Caki2 (cell line): Measurements from ENCODE around the gene IRF3. TPM values are rescaled to one million over a fixed set of nuclear protein-coding genes. Genes with fewer than 3 reads are reported as not detected.
"Not testable (repeated sequence)": the region's sequence is repeated elsewhere in the genome, so short reads cannot be mapped to it uniquely, and the experiment has no call there.

ENCODE experiments used
- DNase-seq: peaks from one replicate; pipeline ENCODE4 v3.0.0-alpha.2; 2015; ENCODE audit warnings: low read depth
- in situ Hi-C: cut with HindIII; loops from 2 replicates; pipeline ENCODE4 v1.10.0; 2016; ENCODE audit warnings: low sequenced_read_pairs, low pct_unique_long_range_greater_than_20kb, mixed read lengths
- total RNA-seq: library from RNA; depleted of rRNA; stranded (reverse); fragments of >200 nt; shearing (Covaris generic); gene quantifications from 2 replicates; pipeline ENCODE4 v1.2.3, GENCODE V29; 2014; ENCODE audit warnings: low replicate concordance

Gene IRF3
- total RNA-seq, 1 experiment from 2014 or later = 116 TPM

DNA sequence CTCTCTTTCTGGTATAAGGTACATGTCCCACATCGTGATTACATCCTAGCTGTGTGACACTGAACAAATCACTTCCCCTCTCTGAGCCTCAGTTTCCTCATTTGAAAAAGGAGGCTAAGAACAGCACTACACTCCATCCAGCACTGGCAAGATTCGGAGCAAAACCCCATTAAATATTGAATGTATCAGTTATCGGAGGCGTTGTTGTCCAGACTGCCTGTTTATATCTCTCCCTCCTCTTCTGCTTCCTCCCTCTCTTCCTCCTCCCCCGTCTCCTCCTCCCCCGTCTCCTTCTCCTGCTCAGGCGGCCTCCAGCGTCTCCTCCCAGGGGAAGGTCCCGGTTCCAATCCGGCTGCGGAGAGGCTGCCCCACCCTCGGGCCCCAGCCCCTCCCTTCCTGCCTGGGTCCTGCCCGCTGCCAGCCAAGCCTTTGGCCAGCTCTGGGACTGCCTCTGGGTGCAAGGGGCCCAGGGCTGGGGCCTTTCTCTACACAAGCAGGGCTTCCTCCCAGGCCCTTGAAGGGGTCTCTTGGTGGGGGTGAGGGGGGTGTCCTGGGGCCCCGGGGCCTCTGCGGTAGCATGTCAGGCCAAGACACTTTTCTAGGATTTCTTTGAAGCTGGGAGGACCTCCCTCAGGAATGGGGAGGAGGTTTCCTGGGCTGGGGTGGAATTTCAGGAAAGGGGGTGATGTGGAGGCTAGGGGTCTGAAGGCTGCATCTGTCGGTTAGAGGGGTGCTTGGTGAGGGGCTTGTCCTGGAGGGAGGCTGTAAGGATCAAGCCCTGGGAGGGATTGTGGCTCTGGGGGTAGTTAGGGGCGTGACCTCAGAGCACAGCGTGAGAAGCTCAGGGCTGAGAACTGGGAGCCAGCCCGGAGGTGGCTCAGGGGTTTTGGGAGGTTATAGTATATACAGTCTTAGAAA is 27.6 kb downstream of the IRF3 start:
- DNase-seq = peak; percentile 79
- in situ Hi-C loops = no loop called here

DNA sequence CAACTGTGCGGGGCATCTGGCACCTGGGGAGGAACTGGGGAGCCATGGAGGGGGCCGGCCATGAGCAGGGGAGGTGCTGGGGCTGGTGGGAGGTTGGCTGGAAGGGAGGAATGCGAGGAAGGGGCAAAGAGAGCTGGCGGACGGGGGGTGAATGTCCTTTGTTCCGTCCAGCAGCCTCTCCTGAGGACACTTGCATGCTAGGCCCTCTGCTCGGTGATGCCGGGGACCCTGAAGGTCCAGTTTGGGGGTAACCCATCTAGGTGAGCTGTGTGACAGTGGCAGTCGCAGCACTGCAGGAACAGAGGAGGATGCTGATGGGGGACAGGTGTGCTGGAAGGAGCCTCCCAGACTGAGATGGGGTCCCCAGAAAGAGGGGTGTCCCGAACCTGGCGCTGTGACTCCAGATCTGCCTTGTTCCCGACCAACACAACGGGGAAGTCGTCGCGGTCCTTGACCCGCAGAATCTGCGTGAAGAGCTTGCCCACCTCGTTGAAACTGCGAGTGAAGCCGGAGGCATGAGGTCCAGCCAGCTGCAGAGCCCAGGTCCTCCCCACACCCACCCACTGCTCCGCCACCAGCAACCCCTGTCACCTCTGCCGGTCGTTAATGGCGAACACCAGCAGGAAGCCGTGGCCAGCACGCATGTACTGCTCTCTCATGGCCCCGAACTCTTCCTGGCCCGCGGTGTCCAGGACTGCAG is 29.3 kb downstream of the IRF3 start:
- in situ Hi-C loops = no loop called here
- DNase-seq = no peak

DNA sequence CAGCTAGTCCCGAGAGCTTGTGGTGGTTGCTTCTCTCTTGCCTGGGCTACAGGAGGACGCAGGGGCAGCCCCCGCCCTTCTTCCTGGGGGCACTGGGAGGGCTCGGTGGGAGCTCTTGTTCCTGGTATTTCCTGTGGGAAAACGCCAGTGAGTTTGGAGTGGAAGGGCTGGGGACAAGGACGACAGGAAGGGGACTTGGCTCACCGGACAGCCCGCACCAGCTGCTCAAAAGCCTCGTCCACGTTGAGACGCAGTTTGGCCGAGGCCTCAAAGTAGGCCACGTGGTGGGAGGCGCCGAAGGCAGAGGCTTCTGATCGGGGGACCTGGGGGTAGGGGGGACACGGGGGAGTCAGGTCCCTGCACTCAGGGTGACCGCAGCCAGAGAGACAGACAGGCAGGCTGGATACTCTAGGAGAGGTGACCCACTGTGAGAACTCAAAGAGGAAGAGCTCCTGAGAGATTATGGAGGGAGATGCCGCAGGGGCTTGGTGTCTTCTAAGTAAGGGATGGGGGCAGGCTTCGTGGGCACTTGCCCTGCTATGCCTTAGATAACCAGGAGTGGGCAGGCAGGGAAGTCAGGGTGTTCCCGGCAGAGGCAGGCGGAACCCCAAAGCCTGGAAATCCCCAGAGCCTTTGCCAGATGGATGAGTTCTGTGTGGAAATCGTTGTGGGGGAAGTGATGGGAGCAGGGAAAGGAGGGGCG is 30.0 kb downstream of the IRF3 start:
- no peak for DNase-seq
- in situ Hi-C loops = no loop called here

DNA sequence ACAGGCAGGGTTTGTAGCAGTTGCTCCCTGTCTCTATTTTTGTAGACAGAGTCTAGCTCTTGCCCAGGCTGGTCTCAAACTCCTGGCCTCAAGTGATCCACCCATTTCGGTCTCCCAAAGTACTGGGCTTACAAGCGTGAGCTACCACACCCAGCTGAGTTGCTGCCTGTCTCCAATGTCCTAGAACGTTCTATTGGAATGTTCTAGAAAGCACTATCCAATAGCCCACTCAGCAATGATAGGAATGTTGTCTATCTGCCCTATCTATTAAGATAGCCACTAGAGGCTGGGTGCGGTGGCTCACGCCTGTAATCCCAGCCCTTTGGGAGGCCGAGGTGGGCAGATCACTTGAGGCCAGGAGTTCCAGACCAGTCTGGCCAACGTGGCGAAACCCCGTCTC is 32.4 kb downstream of the IRF3 start:
- in situ Hi-C loops, DNase-seq: not testable (repeated sequence)

DNA sequence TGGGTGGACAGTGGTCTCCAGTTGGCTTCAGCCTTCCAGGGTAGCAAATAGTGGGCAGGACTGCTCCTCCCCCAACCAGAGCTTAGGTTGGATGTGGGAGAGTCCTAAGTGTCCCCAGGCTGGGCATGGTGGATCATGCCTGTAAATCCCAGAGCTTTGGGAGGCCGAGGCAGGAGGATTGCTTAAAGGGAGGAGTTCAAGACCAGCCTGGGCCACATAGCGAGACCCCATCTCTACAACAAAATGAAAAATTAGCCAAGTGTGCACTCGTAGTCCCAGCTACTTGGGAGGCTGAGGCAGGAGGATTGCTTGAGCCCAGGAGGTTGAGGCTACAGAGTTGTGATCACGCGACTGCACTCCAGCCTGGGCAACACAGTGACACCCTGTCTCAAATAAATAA is 33.1 kb downstream of the IRF3 start:
- DNase-seq = no peak
- in situ Hi-C loops = no loop called here

DNA sequence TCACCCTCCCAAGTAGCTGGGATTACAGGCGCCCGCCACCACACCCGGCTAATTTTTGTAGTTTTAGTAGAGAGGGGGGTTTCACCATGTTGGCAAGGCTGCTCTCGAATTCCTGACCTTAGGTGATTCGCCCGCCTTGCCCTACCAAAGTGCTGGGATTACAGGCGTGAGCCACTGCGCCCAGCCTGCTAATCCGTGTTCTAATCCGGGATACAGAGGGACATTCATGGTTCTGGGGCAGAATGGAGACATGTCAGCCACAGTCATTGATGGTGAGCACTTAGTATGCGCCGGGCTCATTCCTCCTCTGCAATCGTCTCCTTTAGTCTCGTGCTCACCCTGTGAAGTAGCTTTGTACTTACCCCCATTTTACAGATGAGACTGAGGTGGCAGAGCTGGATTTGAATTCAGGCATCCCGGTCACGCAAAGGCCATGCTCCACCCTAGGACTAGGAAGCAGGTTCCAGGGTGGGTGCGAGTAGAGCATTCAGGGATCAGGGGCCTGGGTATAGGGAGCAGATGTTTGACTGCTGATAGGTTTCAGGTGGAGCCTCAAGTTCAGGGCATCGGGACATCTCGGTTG is 34.0 kb downstream of the IRF3 start:
- no peak for DNase-seq

DNA sequence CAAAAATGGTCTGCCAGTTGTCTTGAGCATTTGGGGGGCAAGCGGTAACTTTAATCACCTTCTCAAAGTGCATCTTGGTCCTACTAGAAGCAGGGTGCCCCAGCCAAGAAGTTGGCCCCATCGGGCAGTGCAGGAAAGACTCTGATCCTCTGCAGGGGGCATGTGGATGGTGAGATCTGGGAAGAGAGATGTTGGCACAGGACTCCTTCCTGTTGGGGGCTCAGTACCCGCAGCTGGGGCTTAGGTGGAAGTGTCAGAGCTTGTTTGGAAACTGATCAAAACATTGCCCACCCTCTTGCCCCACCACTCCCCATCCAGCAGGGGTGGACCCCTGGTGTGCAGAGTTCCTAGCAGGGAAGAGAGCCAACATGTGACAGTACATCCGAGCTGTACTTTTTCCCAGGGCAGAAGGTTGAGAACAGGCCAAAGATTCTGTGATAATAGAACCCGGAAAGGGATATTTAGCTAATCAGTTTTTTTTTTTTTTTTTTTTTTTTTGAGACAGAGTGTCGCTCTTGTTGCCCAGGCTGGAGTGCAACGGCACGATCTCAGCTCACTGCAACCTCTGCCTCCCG is 34.6 kb downstream of the IRF3 start:
- in situ Hi-C loops = no loop called here
- no peak for DNase-seq

More for the DNA sequence above, 34.0 kb downstream of the IRF3 start:
- in situ Hi-C loops = no loop called here

DNA sequence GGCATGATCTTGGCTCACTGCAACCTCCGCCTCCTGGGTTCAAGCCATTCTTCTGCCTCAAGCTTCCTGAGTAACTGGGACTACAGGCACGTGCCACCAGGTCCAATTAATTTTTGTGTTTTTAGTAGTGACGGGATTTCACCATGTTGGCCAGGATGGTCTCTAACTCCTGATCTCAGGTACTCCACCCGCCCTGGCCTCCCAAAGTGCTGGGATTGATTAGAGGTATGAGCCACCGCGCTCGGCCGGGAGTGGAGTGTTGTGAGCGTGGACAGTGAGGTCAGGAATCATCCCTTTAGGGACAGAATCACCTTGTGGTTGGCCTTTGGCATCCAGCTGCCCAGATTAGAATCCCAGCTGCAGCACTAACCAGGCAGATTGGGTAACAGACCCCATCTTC is 36.0 kb downstream of the IRF3 start:
- DNase-seq = no peak
- in situ Hi-C loops = no loop called here

DNA sequence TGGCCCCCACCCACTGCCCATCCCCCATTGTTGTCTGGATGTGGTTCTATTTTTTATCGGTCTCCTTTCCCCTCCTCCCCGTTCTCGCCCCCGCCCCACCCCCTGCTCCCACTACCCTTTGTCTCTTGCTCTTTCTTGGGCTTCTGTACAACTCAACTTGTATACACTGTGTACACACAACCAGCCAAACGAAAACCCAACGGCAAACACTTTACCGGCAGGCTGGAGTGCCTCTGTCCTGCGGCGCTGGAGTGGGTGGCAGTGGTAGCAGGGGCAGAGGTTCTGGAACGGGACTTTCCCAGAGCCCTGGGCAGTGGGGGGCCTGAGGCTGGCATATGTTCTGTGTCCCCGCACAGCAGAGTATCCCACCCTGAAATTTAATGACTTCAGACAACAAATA is 39.4 kb downstream of the IRF3 start:
- DNase-seq = no peak
- in situ Hi-C loops = no loop called here

DNA sequence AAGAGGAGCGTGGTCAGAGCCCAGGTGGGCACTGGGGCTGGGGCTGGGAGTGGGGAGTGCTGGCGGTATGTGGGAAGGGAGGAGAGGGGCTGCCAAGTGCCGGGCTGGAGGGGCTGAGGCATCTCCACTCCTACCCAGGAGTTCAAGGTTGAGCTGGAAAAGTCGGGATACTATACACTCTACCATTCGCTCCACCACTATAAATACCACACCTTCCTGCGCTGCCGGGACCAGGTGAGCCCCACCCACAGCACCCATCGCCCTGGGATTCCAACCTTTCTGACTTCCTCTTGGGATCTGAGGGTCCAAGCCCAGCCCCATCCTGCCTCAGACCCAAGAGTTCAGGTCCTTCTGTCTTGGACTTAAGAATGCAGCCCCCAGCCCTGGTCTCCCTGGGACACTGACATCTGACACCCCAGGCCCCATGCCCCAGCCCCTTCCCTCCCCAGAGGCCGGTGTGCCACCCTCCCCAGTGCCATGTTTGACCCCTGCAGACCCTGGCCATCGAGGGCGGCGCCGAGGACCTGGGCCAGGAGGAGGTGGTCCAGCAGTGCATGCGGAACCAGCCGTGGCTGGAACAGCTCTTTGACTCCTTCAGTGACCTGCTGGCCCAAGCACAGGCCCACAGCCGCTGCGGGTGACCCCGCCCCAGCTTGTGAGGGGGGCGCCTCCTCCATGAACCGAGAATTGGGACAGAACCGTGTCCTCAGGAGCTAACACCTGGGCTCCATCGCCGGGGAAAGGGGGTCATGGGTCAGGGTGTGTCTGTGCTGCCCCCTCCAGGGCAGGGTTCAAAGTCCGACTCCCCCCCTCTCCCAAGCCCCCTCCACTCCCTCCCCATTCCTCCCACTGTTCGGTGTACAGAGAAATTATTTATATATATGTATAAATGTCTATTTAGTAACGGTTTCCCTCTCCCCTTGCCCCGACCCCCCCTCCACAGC is 40.4 kb downstream of the IRF3 start:
- in situ Hi-C loops = no loop called here

DNA sequence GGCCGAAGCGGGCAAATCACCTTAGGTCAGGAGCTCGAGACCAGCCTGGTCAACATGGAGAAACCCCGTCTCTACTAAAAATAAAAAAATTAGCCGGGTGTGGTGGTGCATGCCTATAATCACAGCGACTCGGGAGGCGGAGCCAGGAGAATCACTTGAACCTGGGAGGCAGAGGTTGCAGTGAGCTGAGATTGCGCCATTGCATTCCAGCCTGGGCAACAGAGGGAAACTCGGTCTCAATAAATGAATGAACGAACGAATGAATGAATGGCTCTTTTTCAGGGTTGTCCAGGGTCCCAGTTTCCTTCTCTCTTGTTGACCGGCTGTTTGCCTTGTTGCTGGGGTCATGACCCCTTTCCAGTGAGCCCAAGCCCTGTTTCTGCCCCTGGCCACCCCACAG is 47.8 kb downstream of the IRF3 start:
- DNase-seq, in situ Hi-C loops: not testable (repeated sequence)

More for the DNA sequence above, 40.4 kb downstream of the IRF3 start:
- DNase-seq = no peak

DNA sequence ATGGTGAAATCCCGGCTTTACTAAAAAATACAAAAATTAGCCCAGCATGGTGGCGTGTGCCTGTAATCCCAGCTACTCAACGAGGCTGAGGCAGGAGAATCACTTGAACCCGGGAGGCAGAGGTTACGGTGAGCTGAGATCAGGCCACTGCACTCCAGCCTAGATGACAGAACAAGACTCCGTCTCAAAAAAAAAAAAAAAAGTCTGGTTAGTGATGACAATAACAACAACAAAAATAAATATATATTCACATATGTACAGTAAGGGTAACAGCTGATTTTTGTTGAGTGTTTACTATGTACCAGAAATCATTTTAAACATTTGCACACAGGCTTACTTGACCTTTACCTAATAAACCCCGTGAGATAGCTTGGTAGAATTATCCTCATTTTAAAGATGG is 48.7 kb downstream of the IRF3 start:
- DNase-seq = no peak
- in situ Hi-C loops = no loop called here

DNA sequence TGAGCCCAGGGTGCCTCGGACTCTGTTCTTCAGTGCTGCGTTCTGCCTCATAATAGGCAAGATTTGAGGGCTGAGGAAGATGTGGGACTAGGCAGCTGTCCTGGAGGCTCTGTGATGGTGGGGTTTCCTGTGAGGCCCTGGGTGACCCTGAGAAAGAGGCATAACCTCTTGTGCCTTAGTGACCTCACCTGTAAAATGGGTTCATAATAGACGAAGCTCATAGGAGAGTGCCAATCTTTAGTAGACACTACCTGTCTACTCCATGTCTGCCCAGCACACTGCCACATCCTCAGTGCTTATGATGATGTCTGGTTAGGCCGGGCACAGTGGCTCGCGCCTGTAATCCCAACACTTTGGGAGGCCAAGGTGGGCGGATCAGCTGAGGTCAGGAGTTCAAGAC is 49.1 kb downstream of the IRF3 start:
- no peak for DNase-seq
- in situ Hi-C loops = no loop called here

DNA sequence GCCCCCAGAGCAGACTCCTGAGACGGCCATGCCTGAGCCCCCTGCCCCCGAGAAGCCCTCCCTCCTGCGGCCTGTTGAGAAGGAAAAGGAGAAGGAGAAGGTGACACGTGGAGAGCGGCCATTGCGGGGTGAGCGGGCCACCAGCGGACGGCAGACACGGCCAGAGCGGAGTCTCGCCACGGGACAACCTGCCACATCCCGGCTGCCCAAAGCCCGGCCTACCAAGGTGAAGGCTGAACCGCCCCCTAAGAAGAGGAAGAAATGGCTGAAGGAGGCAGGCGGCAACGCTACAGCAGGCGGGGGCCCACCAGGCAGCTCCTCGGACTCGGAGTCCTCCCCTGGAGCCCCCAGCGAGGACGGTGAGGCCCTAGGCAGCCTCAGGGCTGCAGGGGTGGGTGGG is 49.8 kb downstream of the IRF3 start:
- in situ Hi-C loops = no loop called here
- DNase-seq = no peak

DNA sequence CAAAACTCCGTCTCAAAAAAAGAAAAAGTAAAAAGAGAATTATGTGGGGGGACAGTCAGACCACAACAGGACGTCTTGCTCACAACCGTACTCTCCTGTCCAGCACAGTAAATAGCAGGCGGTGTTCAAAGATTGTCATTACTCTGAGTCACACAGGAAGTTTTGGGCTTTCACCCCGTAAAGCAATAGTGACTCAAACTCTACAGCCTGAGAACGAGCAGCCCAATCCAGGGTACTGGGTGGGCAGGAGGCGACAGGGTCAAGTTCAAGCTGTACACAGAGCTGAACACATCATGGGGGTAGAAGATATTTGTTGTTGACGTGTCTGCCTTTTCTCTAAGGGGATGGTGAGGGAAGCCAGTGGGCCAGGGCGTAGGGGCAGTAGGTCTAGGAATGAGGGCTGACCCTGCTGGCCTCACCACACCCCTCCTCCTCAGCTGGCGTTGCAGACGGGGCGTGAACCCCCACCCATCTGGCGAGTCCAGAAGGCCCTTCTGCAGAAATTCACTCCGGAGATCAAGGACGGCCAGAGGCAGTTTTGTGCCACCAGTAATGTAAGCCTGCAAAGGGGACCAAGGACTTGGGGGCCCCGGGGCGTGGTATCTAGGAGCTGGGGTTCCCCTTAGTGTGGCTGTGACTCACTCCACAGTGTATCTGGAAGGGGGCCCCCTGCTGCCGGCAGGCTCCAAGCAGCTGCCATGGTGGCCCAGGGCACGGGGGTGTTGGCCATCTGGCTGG is 51.4 kb downstream of the IRF3 start:
- in situ Hi-C loops = no loop called here
- DNase-seq = peak; percentile 37

DNA sequence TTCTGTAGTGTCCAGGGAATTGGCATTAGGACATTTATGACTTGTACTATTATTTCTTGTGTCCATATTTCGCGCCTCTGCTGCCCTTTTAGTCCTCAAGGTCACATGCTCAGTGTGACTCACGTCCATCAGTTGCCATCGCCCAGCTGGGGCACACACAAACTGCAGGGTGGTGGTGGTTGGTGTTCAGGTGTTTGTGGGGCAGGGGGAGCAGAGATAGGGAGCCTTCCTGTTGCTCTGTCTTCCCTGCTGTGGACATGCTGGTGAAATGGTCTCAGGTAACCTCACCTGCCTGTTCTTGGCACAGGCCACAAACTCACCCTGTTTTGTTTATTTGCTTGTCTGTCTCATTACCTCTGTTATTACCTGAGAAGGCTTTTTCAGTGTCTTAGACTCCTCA is 52.3 kb downstream of the IRF3 start:
- peak; percentile 33 for DNase-seq
- in situ Hi-C loops = no loop called here
